ENCODE measurements around the gene CDK12.

GRCh38 chr17:39551879-39552278 lies 90.6 kb downstream of the CDK12 start:
- no peak for TF ChIP-seq YY1 (IDR thresholded peaks at IDR 0.05; ENCODE audit: low read depth)
- no peak for TF ChIP-seq TAF1 (IDR thresholded peaks at IDR 0.05; ENCODE audit: borderline replicate concordance, low read depth, low read length)
- no peak for TF ChIP-seq CTCF (IDR thresholded peaks at IDR 0.05)
- TF ChIP-seq SMC3 (IDR thresholded peaks at IDR 0.05; ENCODE audit: low read depth, low read length), result no peak
- TF ChIP-seq MAX (IDR thresholded peaks at IDR 0.05; ENCODE audit: low read depth), result no peak
- TF ChIP-seq RFX5 (IDR thresholded peaks at IDR 0.05; ENCODE audit: low read length), result no peak
- TF ChIP-seq REST (IDR thresholded peaks at IDR 0.05; ENCODE audit: low read depth, low read length), result no peak
- no peak for TF ChIP-seq FOXJ3 (CRISPR knock-in tag; IDR thresholded peaks at IDR 0.05)

Data from SK-N-SH (cell line).